WTC11 (cell line): ENCODE results near the gene TNIK. TPM values are rescaled to one million over a fixed set of nuclear protein-coding genes. Genes with fewer than 3 reads are reported as not detected.

Experiments
- ATAC-seq: fragments of 200-7000 bp; cut with Tn5 transposase; 2 replicates; pipeline ENCODE4 v1.10.0; 2021; ENCODE audit warnings: mild to moderate bottlenecking, moderate library complexity
- CTCF ChIA-PET: fragments of 300-600 bp; sonication (Branson Sonifier 250); formaldehyde crosslinking; loops from one replicate; lab custom pipeline; 2021; ENCODE audit warnings: antibody characterized with exemption; lab: Charles Lee
- POLR2A ChIA-PET: fragments of 350-600 bp; sonication (Branson Sonifier 250); formaldehyde crosslinking; loops from one replicate; lab custom pipeline; 2021; ENCODE audit warnings: antibody characterized with exemption; lab: Charles Lee
- DNase-seq: peaks from one replicate; pipeline ENCODE4 v3.0.0; 2021; ENCODE audit warnings: low spot score
- H3K27ac Mint-ChIP-seq: 2 replicates; pipeline ENCODE4 v1.8.0; 2021; ENCODE audit warnings: mixed read lengths
- H3K27me3 Mint-ChIP-seq: 2 replicates; pipeline ENCODE4 v1.8.0; 2021; ENCODE audit warnings: low read depth, mild to moderate bottlenecking, moderate library complexity, mixed read lengths
- H3K36me3 Mint-ChIP-seq: 2 replicates; pipeline ENCODE4 v1.8.0; 2021; ENCODE audit warnings: mixed read lengths
- H3K4me1 Mint-ChIP-seq: 2 replicates; pipeline ENCODE4 v1.8.0; 2022; ENCODE audit warnings: mixed read lengths
- H3K4me3 Mint-ChIP-seq: 2 replicates; pipeline ENCODE4 v1.8.0; 2021; ENCODE audit warnings: mild to moderate bottlenecking, moderate library complexity, mixed read lengths
- H3K9me3 Mint-ChIP-seq: 2 replicates; pipeline ENCODE4 v1.8.0; 2021; ENCODE audit warnings: mixed read lengths
- AR ChIP-seq: fragments of 250-450 bp; sonication (Bioruptor Pico); IDR thresholded peaks from 2 replicates; pipeline ENCODE4 v1.9.0; 2021; ENCODE audit warnings: mild to moderate bottlenecking
- ATF1 ChIP-seq: sonication (generic); formaldehyde crosslinking; IDR thresholded peaks from 2 replicates; pipeline ENCODE4 v1.8.1; 2023; ENCODE audit warnings: mild to moderate bottlenecking, moderate library complexity, missing genetic modification reagents
- E2F5 ChIP-seq: sonication (generic); formaldehyde crosslinking; IDR thresholded peaks from 2 replicates; pipeline ENCODE4 v1.8.1; 2022; ENCODE audit warnings: mild to moderate bottlenecking, moderate library complexity, missing genetic modification reagents
- EMX1 ChIP-seq: fragments of 250-450 bp; sonication (Bioruptor Pico); IDR thresholded peaks from 2 replicates; pipeline ENCODE4 v1.8.0; 2021; ENCODE audit warnings: mild to moderate bottlenecking
- ETV6 ChIP-seq: sonication (generic); formaldehyde crosslinking; IDR thresholded peaks from 2 replicates; pipeline ENCODE4 v1.8.1; 2022; ENCODE audit warnings: mild to moderate bottlenecking, missing genetic modification reagents
- FOXP1 ChIP-seq: sonication (generic); formaldehyde crosslinking; IDR thresholded peaks from 2 replicates; pipeline ENCODE4 v1.8.0; 2022; ENCODE audit warnings: missing genetic modification reagents, mild to moderate bottlenecking, moderate library complexity, borderline replicate concordance
- HMGA2 ChIP-seq: fragments of 250-450 bp; sonication (Bioruptor Pico); IDR thresholded peaks from 2 replicates; pipeline ENCODE4 v1.4.0; 2021; ENCODE audit warnings: mild to moderate bottlenecking, moderate library complexity
- MXD4 ChIP-seq: fragments of 250-450 bp; sonication (Bioruptor Pico); IDR thresholded peaks from 2 replicates; pipeline ENCODE4 v1.8.0; 2021; ENCODE audit warnings: mild to moderate bottlenecking, moderate library complexity, borderline replicate concordance
- NFE2L1 ChIP-seq: sonication (generic); formaldehyde crosslinking; IDR thresholded peaks from 2 replicates; pipeline ENCODE4 v1.8.1; 2023; ENCODE audit warnings: missing genetic modification reagents
- NFYB ChIP-seq: sonication (generic); formaldehyde crosslinking; conservative IDR thresholded peaks from 2 replicates; pipeline ENCODE4 v1.8.0; 2022; ENCODE audit warnings: low read depth, missing genetic modification reagents
- NR1H2 ChIP-seq: sonication (generic); formaldehyde crosslinking; IDR thresholded peaks from 2 replicates; pipeline ENCODE4 v1.9.0; 2021; ENCODE audit warnings: mild to moderate bottlenecking, moderate library complexity, missing genetic modification reagents
- NR2C2 ChIP-seq: sonication (generic); formaldehyde crosslinking; IDR thresholded peaks from 2 replicates; pipeline ENCODE4 v1.8.0; 2022; ENCODE audit warnings: mild to moderate bottlenecking, missing genetic modification reagents
- OVOL2 ChIP-seq: fragments of 250-450 bp; sonication (Bioruptor Pico); IDR thresholded peaks from 2 replicates; pipeline ENCODE4 v1.9.0; 2021; ENCODE audit warnings: mild to moderate bottlenecking, borderline replicate concordance
- SOX15 ChIP-seq: fragments of 250-450 bp; sonication (Bioruptor Pico); IDR thresholded peaks from 2 replicates; pipeline ENCODE4 v1.9.0; 2021; ENCODE audit warnings: mild to moderate bottlenecking
- ZMAT4 ChIP-seq: fragments of 250-450 bp; sonication (Bioruptor Pico); IDR thresholded peaks from 2 replicates; pipeline ENCODE4 v1.9.0; 2021; ENCODE audit warnings: mild to moderate bottlenecking
- ZNF263 ChIP-seq: sonication (generic); formaldehyde crosslinking; IDR thresholded peaks from 2 replicates; pipeline ENCODE4 v1.8.1; 2022; ENCODE audit warnings: low read depth, mild to moderate bottlenecking, moderate library complexity, missing genetic modification reagents
- ZNF671 ChIP-seq: fragments of 250-450 bp; sonication (Bioruptor Pico); IDR thresholded peaks from 2 replicates; pipeline ENCODE4 v1.8.0; 2021; ENCODE audit warnings: mild to moderate bottlenecking
- total RNA-seq: library from RNA; stranded (reverse); gene quantifications from 3 replicates; pipeline ENCODE4 v1.2.3, GENCODE V29; 2021
- TF ChIP-seq, protein P1 (sequence below): sonication (generic); formaldehyde crosslinking; IDR thresholded peaks from 2 replicates; pipeline ENCODE4 v1.8.0; 2023; ENCODE audit warnings: missing genetic modification reagents, mild to moderate bottlenecking, borderline replicate concordance
- TF ChIP-seq, protein P2 (sequence below): sonication (generic); formaldehyde crosslinking; IDR thresholded peaks from 2 replicates; pipeline ENCODE4 v1.8.1; 2023; ENCODE audit warnings: mild to moderate bottlenecking, missing genetic modification reagents
- TF ChIP-seq, protein P3 (sequence below): sonication (generic); formaldehyde crosslinking; IDR thresholded peaks from 2 replicates; pipeline ENCODE4 v1.8.0; 2023; ENCODE audit warnings: mild to moderate bottlenecking, missing genetic modification reagents
- TF ChIP-seq, protein P4 (sequence below): sonication (generic); formaldehyde crosslinking; IDR thresholded peaks from 2 replicates; pipeline ENCODE4 v1.8.1; 2023; ENCODE audit warnings: mild to moderate bottlenecking, missing genetic modification reagents

Gene TNIK
- total RNA-seq, 1 experiment from 2014 or later: 50.3 TPM

GRCh38 chr3:171200750-171201088, 259.5 kb downstream of the TNIK start:
- ATAC-seq (no peak), DNase-seq (no peak)
- Mint-ChIP-seq H3K4me1 (peaks cover 72% of the 10 kb centered on the region), H3K9me3 (peaks cover 10% of the 10 kb centered on the region), H3K27me3 (no peaks in the 10 kb centered on the region), H3K36me3 (peaks cover 6% of the 10 kb centered on the region), H3K4me3 (no peak overlapping the region), H3K27ac (0 out of 2 replicates have a peak overlapping the region, but pooled peaks have one; percentile 14)
- TF ChIP-seq ZMAT4 (CRISPR knock-in tag) (no peak), ATF1 (CRISPR knock-in tag) (no peak), NFE2L1 (CRISPR knock-in tag) (no peak), HMGA2 (CRISPR knock-in tag) (no peak), EMX1 (CRISPR knock-in tag) (no peak), NFYB (CRISPR knock-in tag) (no peak), ETV6 (CRISPR knock-in tag) (no peak), AR (CRISPR knock-in tag) (no peak), NR2C2 (CRISPR knock-in tag) (no peak), MXD4 (CRISPR knock-in tag) (no peak)
- TF ChIP-seq, protein P1, sequence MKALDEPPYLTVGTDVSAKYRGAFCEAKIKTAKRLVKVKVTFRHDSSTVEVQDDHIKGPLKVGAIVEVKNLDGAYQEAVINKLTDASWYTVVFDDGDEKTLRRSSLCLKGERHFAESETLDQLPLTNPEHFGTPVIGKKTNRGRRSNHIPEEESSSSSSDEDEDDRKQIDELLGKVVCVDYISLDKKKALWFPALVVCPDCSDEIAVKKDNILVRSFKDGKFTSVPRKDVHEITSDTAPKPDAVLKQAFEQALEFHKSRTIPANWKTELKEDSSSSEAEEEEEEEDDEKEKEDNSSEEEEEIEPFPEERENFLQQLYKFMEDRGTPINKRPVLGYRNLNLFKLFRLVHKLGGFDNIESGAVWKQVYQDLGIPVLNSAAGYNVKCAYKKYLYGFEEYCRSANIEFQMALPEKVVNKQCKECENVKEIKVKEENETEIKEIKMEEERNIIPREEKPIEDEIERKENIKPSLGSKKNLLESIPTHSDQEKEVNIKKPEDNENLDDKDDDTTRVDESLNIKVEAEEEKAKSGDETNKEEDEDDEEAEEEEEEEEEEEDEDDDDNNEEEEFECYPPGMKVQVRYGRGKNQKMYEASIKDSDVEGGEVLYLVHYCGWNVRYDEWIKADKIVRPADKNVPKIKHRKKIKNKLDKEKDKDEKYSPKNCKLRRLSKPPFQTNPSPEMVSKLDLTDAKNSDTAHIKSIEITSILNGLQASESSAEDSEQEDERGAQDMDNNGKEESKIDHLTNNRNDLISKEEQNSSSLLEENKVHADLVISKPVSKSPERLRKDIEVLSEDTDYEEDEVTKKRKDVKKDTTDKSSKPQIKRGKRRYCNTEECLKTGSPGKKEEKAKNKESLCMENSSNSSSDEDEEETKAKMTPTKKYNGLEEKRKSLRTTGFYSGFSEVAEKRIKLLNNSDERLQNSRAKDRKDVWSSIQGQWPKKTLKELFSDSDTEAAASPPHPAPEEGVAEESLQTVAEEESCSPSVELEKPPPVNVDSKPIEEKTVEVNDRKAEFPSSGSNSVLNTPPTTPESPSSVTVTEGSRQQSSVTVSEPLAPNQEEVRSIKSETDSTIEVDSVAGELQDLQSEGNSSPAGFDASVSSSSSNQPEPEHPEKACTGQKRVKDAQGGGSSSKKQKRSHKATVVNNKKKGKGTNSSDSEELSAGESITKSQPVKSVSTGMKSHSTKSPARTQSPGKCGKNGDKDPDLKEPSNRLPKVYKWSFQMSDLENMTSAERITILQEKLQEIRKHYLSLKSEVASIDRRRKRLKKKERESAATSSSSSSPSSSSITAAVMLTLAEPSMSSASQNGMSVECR (CRISPR knock-in tag): no peak
- ChIA-PET CTCF (no interaction called here), POLR2A (no interaction called here)

DNA sequence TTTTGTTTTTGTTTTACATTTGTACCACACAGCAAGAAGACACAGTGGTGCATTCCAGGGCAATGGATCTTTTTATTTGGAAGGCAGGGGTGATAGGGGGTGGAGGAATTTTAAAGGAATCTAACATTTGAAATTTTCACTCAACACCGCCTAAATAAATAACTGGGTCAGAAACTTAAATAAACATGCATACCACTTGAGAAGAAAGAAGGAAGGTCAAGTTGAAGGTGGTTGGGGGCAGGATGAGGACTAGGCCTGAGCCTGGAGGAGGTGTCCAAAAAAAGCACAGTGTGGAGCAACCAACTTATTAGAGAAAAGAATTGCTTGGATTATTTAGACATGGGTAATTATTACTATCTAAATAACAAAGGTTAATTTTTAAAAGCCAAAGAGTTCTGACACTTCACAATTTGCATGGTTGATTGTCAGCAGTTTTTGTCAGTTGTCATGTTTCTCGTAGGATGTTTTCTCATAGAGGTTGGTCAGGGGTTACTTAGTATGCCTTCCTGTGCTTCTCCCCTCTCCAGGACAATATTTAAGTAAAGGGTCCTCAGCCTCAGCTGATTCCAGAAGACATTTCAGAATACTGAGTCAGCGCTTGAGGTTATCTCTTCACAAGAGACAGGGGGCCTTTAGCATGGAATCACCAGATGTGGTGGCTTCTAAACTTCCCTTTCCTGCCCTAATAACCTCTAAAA, 260.0 kb downstream of the TNIK start:
- DNase-seq (no peak), ATAC-seq (no peak)
- Mint-ChIP-seq H3K4me3 (no peak overlapping the region), H3K9me3 (peaks cover 5% of the 10 kb centered on the region; the same call in 1 of the 2 replicates), H3K27ac (no peak overlapping the region), H3K36me3 (peaks cover under 1% of the 10 kb centered on the region), H3K27me3 (no peaks in the 10 kb centered on the region), H3K4me1 (peaks cover 68% of the 10 kb centered on the region)
- POLR2A ChIA-PET: no interaction called here
- CTCF ChIA-PET: no interaction called here
- TF ChIP-seq, protein P2, sequence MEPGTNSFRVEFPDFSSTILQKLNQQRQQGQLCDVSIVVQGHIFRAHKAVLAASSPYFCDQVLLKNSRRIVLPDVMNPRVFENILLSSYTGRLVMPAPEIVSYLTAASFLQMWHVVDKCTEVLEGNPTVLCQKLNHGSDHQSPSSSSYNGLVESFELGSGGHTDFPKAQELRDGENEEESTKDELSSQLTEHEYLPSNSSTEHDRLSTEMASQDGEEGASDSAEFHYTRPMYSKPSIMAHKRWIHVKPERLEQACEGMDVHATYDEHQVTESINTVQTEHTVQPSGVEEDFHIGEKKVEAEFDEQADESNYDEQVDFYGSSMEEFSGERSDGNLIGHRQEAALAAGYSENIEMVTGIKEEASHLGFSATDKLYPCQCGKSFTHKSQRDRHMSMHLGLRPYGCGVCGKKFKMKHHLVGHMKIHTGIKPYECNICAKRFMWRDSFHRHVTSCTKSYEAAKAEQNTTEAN: no peak
- TF ChIP-seq NR1H2 (CRISPR knock-in tag): no peak
- TF ChIP-seq ZNF263 (CRISPR knock-in tag): no peak
- TF ChIP-seq SOX15 (CRISPR knock-in tag): no peak
- no peak for TF ChIP-seq ETV6 (CRISPR knock-in tag)
- no peak for TF ChIP-seq NR2C2 (CRISPR knock-in tag)
- TF ChIP-seq FOXP1 (CRISPR knock-in tag): no peak
- TF ChIP-seq, protein P3, sequence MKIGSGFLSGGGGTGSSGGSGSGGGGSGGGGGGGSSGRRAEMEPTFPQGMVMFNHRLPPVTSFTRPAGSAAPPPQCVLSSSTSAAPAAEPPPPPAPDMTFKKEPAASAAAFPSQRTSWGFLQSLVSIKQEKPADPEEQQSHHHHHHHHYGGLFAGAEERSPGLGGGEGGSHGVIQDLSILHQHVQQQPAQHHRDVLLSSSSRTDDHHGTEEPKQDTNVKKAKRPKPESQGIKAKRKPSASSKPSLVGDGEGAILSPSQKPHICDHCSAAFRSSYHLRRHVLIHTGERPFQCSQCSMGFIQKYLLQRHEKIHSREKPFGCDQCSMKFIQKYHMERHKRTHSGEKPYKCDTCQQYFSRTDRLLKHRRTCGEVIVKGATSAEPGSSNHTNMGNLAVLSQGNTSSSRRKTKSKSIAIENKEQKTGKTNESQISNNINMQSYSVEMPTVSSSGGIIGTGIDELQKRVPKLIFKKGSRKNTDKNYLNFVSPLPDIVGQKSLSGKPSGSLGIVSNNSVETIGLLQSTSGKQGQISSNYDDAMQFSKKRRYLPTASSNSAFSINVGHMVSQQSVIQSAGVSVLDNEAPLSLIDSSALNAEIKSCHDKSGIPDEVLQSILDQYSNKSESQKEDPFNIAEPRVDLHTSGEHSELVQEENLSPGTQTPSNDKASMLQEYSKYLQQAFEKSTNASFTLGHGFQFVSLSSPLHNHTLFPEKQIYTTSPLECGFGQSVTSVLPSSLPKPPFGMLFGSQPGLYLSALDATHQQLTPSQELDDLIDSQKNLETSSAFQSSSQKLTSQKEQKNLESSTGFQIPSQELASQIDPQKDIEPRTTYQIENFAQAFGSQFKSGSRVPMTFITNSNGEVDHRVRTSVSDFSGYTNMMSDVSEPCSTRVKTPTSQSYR (CRISPR knock-in tag): no peak
- TF ChIP-seq E2F5 (CRISPR knock-in tag): no peak
- TF ChIP-seq ZNF671 (CRISPR knock-in tag): no peak
- no peak for TF ChIP-seq OVOL2
- TF ChIP-seq, protein P4, sequence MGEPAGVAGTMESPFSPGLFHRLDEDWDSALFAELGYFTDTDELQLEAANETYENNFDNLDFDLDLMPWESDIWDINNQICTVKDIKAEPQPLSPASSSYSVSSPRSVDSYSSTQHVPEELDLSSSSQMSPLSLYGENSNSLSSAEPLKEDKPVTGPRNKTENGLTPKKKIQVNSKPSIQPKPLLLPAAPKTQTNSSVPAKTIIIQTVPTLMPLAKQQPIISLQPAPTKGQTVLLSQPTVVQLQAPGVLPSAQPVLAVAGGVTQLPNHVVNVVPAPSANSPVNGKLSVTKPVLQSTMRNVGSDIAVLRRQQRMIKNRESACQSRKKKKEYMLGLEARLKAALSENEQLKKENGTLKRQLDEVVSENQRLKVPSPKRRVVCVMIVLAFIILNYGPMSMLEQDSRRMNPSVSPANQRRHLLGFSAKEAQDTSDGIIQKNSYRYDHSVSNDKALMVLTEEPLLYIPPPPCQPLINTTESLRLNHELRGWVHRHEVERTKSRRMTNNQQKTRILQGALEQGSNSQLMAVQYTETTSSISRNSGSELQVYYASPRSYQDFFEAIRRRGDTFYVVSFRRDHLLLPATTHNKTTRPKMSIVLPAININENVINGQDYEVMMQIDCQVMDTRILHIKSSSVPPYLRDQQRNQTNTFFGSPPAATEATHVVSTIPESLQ (CRISPR knock-in tag): no peak
